Measurements from ENCODE around the gene RPS6KA2. TPM values are rescaled to one million over a fixed set of nuclear protein-coding genes. Genes with fewer than 3 reads are reported as not detected.

Gene RPS6KA2
- total RNA-seq, 4 donors from 2014 or later: 64.9 to 101 (median 81.6) TPM

- TF ChIP-seq CTCF (IDR thresholded peaks at IDR 0.05): no peak
- no peak for TF ChIP-seq POLR2A (IDR thresholded peaks at IDR 0.05)
Measured at GRCh38 chr6:166492092-166492741, 134.8 kb downstream of the RPS6KA2 start.

GRCh38 chr6:166490671-166491500, 136.2 kb downstream of the RPS6KA2 start:
- no peak overlapping the region for H3K4me3 ChIP-seq (replicated peaks in 1 of 3)
- no peak for TF ChIP-seq CTCF (IDR thresholded peaks at IDR 0.05)
- H3K4me1 ChIP-seq: peaks cover 0 to 5% of the 10 kb centered on the region in 2 donors
- H3K9me3 ChIP-seq: no peaks in the 10 kb centered on the region
- H3K27me3 ChIP-seq: no peaks in the 10 kb centered on the region
- DNase-seq: peak in 1 of 2 donors; percentile 20
- H3K27ac ChIP-seq: no peak overlapping the region
- peaks cover 15 to 20% of the 10 kb centered on the region in 2 donors for H3K36me3 ChIP-seq
- 71 to 75% methylated on average over 17 to 18 of the region's 18 CpGs for WGBS, 2 donors
- intact Hi-C loops (cut with DNase I): no loop called here

More at GRCh38 chr6:166492092-166492741, 134.8 kb downstream of the RPS6KA2 start:
- DNase-seq: no peak
- intact Hi-C loops (cut with DNase I): no loop called here
- Histone ChIP-seq H3K27ac (no peak overlapping the region), H3K36me3 (peaks cover 10 to 15% of the 10 kb centered on the region in 2 donors), H3K4me3 (replicated peaks in 1 of 3) (no peak overlapping the region), H3K9me3 (no peaks in the 10 kb centered on the region), H3K4me1 (peaks cover 0 to 5% of the 10 kb centered on the region in 2 donors), H3K27me3 (no peaks in the 10 kb centered on the region)
- 85 to 86% methylated on average over 5 of the region's 5 CpGs for WGBS, 2 donors

- peaks cover 6 to 10% of the 10 kb centered on the region in 2 donors for H3K36me3 ChIP-seq
- no peaks in the 10 kb centered on the region for H3K27me3 ChIP-seq
- peaks cover 0 to 5% of the 10 kb centered on the region in 2 donors for H3K4me1 ChIP-seq
- peak overlapping the region in 1 of 3 donors; percentile 24 for H3K27ac ChIP-seq
- no peak overlapping the region for H3K4me3 ChIP-seq (replicated peaks in 1 of 3)
- DNase-seq: no peak
- H3K9me3 ChIP-seq: no peaks in the 10 kb centered on the region
- WGBS, 2 donors: 89 to 91% methylated on average over 11 of the region's 11 CpGs
- TF ChIP-seq CTCF (IDR thresholded peaks at IDR 0.05) (no peak), POLR2A (IDR thresholded peaks at IDR 0.05) (no peak)
- intact Hi-C loops (cut with DNase I): no loop called here
Measured at GRCh38 chr6:166489301-166490155, 137.5 kb downstream of the RPS6KA2 start.

- H3K27me3 ChIP-seq: no peaks in the 10 kb centered on the region
- no peaks in the 10 kb centered on the region for H3K9me3 ChIP-seq
- peaks cover 0 to 5% of the 10 kb centered on the region in 2 donors for H3K4me1 ChIP-seq
- H3K27ac ChIP-seq: peak overlapping the region in 2 of 3 donors; percentile 42 to 44
- intact Hi-C loops (cut with DNase I): no loop called here
- DNase-seq: no peak
- peaks cover 10% of the 10 kb centered on the region in 2 donors for H3K36me3 ChIP-seq
- TF ChIP-seq CTCF (IDR thresholded peaks at IDR 0.05) (no peak), POLR2A (IDR thresholded peaks at IDR 0.05) (no peak)
- 87 to 88% methylated on average over 12 to 13 of the region's 13 CpGs for WGBS, 2 donors
- no peak overlapping the region for H3K4me3 ChIP-seq (replicated peaks in 1 of 3)
Measured at GRCh38 chr6:166488701-166489100, 138.3 kb downstream of the RPS6KA2 start.
